AG09319 (cell line): ENCODE data around the gene CPS1.

ENCODE experiments used
- DNase-seq: peaks from one replicate; pipeline ENCODE4 v3.0.0-alpha.2; 2010; ENCODE audit warnings: low read depth; ENCODE audit errors: extremely low read depth
- TF ChIP-seq, protein P1 (sequence below): IDR thresholded peaks from 2 replicates; pipeline ENCODE4 v1.5.1; 2011; ENCODE audit warnings: low read depth, mild to moderate bottlenecking, inconsistent platforms, low read length, moderate library complexity

Gene CPS1

GRCh38 chr2:210558708-210559107 is 2.3 kb downstream of the CPS1 start:
- DNase-seq: no peak
- TF ChIP-seq, protein P1, sequence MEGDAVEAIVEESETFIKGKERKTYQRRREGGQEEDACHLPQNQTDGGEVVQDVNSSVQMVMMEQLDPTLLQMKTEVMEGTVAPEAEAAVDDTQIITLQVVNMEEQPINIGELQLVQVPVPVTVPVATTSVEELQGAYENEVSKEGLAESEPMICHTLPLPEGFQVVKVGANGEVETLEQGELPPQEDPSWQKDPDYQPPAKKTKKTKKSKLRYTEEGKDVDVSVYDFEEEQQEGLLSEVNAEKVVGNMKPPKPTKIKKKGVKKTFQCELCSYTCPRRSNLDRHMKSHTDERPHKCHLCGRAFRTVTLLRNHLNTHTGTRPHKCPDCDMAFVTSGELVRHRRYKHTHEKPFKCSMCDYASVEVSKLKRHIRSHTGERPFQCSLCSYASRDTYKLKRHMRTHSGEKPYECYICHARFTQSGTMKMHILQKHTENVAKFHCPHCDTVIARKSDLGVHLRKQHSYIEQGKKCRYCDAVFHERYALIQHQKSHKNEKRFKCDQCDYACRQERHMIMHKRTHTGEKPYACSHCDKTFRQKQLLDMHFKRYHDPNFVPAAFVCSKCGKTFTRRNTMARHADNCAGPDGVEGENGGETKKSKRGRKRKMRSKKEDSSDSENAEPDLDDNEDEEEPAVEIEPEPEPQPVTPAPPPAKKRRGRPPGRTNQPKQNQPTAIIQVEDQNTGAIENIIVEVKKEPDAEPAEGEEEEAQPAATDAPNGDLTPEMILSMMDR: no peak

DNA sequence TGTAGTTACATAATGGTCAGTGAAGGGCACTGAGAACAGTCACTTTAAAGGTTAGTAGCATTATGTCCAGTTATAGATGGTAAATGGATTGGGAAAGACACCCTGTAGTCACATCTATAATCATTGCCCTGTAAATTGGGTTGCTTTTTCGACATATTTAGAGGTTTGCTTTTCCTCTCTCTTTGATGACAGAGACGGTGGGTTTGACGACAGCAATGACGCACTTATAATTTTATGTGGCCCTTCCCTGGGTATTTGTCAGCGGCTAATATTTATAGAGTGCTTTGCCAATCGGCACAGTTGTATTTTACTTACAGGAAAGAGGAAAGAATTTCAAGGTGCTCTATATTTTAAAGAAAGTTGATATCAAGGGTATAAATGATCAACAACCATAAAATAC is 2.8 kb downstream of the CPS1 start:
- no peak for DNase-seq
- TF ChIP-seq, protein P1: no peak

GRCh38 chr2:210561475-210561874 is 5.1 kb downstream of the CPS1 start:
- TF ChIP-seq, protein P1: no peak
- no peak for DNase-seq

- no peak for DNase-seq
Measured at GRCh38 chr2:210562091-210562490, 5.7 kb downstream of the CPS1 start.

DNA sequence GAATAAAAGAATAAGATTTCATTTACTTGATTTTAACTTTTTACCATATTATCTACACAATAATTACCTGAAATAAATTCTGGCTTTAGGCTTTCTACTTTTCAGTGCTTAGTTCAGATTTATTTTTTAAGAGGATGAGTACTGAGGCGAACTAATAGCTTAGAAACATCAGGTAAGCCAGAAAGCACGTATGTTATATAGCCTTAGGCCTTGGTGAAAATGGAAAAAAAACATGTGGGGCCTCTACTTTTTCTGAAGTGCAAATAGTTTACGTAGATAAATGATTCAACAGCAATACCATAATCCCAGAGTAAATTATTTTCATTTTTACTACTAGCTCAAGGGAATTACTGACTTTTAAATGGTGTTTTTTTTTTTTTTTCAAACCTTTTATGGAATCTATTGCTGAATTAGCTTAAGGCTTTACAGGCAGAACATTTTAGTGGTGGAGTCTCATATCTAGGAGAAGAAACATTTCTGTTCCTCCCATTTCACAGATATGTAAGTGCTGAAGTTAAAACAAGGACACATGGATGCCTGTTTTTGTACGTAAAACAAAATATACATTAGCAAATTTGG is 6.2 kb downstream of the CPS1 start:
- TF ChIP-seq, protein P1: no peak
- DNase-seq: no peak

More at GRCh38 chr2:210562091-210562490, 5.7 kb downstream of the CPS1 start:
- TF ChIP-seq, protein P1: no peak

GRCh38 chr2:210567279-210567678 is 10.9 kb downstream of the CPS1 start:
- DNase-seq: no peak
- TF ChIP-seq, protein P1: no peak

GRCh38 chr2:210568108-210568507 is 11.7 kb downstream of the CPS1 start:
- DNase-seq: no peak
- TF ChIP-seq, protein P1: no peak
